Measurements from ENCODE around the gene PLB1.
"Not testable (repeated sequence)": the region's sequence is repeated elsewhere in the genome, so short reads cannot be mapped to it uniquely, and the experiment has no call there.

The PLB1 gene

DNA sequence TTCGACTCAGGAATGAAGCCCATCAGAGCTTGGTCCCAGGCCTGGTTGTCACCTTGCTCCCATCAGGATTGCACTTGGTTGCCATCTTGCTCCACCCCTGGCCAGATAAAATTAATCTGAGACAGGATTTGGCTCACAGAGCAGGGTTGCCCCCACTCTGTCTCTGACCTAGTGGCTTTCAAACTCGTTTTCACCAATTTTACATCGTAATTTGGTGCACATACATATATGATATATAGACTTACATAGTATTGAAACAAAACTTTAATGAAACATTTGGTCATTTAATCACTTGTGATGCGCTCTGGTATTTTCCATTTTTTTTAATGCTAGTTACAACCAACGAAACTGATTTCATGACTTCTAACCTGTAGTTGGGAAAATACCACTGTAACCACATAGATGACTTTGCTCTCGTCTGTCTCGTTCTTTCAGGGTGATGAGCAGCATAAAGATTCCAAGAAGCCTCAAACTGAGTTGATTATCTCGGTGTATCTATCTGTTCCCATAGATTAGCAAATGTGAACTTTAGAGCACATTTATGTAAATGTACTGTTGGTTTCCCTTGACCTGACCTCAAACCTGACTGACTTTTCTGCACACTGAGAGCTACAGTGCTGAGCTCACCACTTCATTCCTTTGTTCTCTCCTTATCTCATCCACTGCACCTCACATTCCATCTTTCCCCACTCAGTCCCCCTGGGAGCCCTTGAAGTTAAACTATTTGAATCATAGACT is 30.5 kb upstream of the PLB1 start:
- no peak for TF ChIP-seq PAX5 (IDR thresholded peaks at IDR 0.05; ENCODE audit: insufficient read depth, low read length, severe bottlenecking)
- TF ChIP-seq POLR2AphosphoS5 (IDR thresholded peaks at IDR 0.05; ENCODE audit: low read depth, low read length), result no peak
- no peak for TF ChIP-seq SPI1 (IDR thresholded peaks at IDR 0.05; ENCODE audit: low read depth, low read length)
- DNase-seq (ENCODE audit: insufficient read length, low spot score), result no peak
- no peak for FAIRE-seq

- FAIRE-seq (no peak), DNase-seq (ENCODE audit: insufficient read length, low spot score) (no peak)
- TF ChIP-seq TAF1 (IDR thresholded peaks at IDR 0.05; ENCODE audit: low read depth, low read length), result no peak
- no peak for TF ChIP-seq POU2F2 (IDR thresholded peaks at IDR 0.05; ENCODE audit: low read depth, low read length)
- TF ChIP-seq POLR2A (IDR thresholded peaks at IDR 0.05; ENCODE audit: low read depth, low read length), result no peak
- TF ChIP-seq POLR2AphosphoS5 (IDR thresholded peaks at IDR 0.05; ENCODE audit: low read depth, low read length), result no peak
- no peak for TF ChIP-seq PAX5 (IDR thresholded peaks at IDR 0.05; ENCODE audit: insufficient read depth, low read length, severe bottlenecking)
- TF ChIP-seq SPI1 (IDR thresholded peaks at IDR 0.05; ENCODE audit: low read depth, low read length), result no peak
Measured at GRCh38 chr2:28469304-28469703, 26.6 kb upstream of the PLB1 start.

GRCh38 chr2:28469947-28470535 is 25.8 kb upstream of the PLB1 start:
- DNase-seq (ENCODE audit: insufficient read length, low spot score) (no peak), FAIRE-seq (no peak)

DNA sequence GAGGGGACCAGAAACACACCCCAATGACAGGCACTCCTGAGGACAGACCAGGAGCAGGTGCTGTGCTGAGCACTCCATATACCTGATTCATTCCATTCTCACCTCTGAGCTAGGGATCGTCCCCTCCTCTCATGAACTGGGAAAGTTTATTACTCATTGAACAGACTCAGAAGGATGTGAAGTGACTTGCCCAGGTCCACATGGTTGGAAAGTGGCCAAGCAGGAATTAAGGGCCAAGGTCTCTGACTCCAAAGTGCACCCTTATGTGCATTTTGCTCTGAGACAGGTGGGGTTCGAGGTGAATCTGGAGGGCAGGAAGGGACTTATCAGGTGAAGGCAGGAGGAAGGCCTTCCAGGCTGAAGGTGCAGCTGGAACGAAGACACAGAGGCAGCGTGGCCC is 25.1 kb upstream of the PLB1 start:
- no peak for DNase-seq (ENCODE audit: insufficient read length, low spot score)
- no peak for FAIRE-seq

More at GRCh38 chr2:28469947-28470535, 25.8 kb upstream of the PLB1 start:
- TF ChIP-seq POLR2AphosphoS5 (IDR thresholded peaks at IDR 0.05; ENCODE audit: low read depth, low read length), result no peak
- TF ChIP-seq PAX5 (IDR thresholded peaks at IDR 0.05; ENCODE audit: insufficient read depth, low read length, severe bottlenecking), result no peak
- no peak for TF ChIP-seq POU2F2 (IDR thresholded peaks at IDR 0.05; ENCODE audit: low read depth, low read length)
- TF ChIP-seq POLR2A (IDR thresholded peaks at IDR 0.05; ENCODE audit: low read depth, low read length), result no peak

DNA sequence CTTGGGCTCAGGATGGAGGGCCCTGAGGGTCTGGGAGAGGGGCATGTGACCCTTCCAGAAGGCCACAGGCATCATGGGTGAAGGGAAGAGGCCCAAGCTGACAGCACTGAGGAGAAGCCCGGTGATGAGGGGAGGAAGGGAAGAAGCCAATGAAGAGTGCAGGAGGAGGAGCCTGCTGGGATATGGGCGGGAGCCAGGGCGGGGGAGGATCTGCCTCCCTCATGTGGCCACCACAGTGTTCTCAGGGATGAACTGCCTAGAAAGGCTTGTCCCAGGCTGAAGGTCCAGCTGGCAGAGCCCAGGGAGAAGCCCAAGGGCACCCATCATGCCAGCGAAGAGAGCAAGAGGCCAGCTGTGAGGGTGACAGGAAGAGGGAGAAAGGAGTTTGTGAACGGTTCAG is 24.6 kb upstream of the PLB1 start:
- DNase-seq (ENCODE audit: insufficient read length, low spot score), result no peak
- TF ChIP-seq POLR2A (IDR thresholded peaks at IDR 0.05; ENCODE audit: low read depth, low read length), result no peak
- TF ChIP-seq SPI1 (IDR thresholded peaks at IDR 0.05; ENCODE audit: low read depth, low read length), result no peak
- TF ChIP-seq POU2F2 (IDR thresholded peaks at IDR 0.05; ENCODE audit: low read depth, low read length), result no peak
- TF ChIP-seq POLR2AphosphoS5 (IDR thresholded peaks at IDR 0.05; ENCODE audit: low read depth, low read length), result no peak
- TF ChIP-seq TAF1 (IDR thresholded peaks at IDR 0.05; ENCODE audit: low read depth, low read length), result no peak
- TF ChIP-seq PAX5 (IDR thresholded peaks at IDR 0.05; ENCODE audit: insufficient read depth, low read length, severe bottlenecking), result no peak
- no peak for FAIRE-seq

More for the DNA sequence above, 25.1 kb upstream of the PLB1 start:
- TF ChIP-seq TAF1 (IDR thresholded peaks at IDR 0.05; ENCODE audit: low read depth, low read length), result no peak
- no peak for TF ChIP-seq PAX5 (IDR thresholded peaks at IDR 0.05; ENCODE audit: insufficient read depth, low read length, severe bottlenecking)
- no peak for TF ChIP-seq POU2F2 (IDR thresholded peaks at IDR 0.05; ENCODE audit: low read depth, low read length)
- TF ChIP-seq POLR2AphosphoS5 (IDR thresholded peaks at IDR 0.05; ENCODE audit: low read depth, low read length), result no peak
- no peak for TF ChIP-seq POLR2A (IDR thresholded peaks at IDR 0.05; ENCODE audit: low read depth, low read length)
- no peak for TF ChIP-seq SPI1 (IDR thresholded peaks at IDR 0.05; ENCODE audit: low read depth, low read length)

DNA sequence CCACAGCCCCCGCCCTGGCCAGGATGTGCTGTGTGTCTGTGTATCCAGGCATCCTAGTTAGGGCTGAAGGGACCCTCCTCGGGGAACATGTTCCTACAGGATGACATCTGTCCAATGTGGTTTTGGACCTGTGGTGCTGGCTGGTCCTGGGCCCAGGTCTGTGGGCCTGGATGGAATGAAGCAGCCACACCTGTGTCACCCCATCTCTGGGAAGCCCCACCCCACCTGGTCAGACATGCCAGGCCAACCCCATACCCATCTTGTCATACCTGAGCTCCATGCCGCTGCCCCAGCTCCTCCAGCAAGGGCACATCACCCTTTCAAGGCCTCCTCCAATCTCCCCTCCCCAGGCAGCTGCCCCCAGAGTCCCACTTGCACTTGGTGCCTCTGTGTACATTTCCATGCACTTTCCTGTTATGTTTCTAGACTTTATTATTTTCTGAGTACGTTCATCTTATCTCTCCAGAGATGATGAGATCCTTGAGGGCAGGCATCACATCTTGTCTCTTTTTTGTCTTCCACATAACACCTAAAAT is 24.1 kb upstream of the PLB1 start:
- FAIRE-seq, result no peak
- TF ChIP-seq POLR2A (IDR thresholded peaks at IDR 0.05; ENCODE audit: low read depth, low read length), result no peak
- TF ChIP-seq TAF1 (IDR thresholded peaks at IDR 0.05; ENCODE audit: low read depth, low read length), result no peak
- TF ChIP-seq POU2F2 (IDR thresholded peaks at IDR 0.05; ENCODE audit: low read depth, low read length), result no peak
- no peak for TF ChIP-seq PAX5 (IDR thresholded peaks at IDR 0.05; ENCODE audit: insufficient read depth, low read length, severe bottlenecking)
- TF ChIP-seq POLR2AphosphoS5 (IDR thresholded peaks at IDR 0.05; ENCODE audit: low read depth, low read length), result no peak
- no peak for TF ChIP-seq SPI1 (IDR thresholded peaks at IDR 0.05; ENCODE audit: low read depth, low read length)
- DNase-seq (ENCODE audit: insufficient read length, low spot score), result no peak

GRCh38 chr2:28472641-28473040 is 23.2 kb upstream of the PLB1 start:
- DNase-seq (ENCODE audit: insufficient read length, low spot score); FAIRE-seq: not testable (repeated sequence)

- DNase-seq (ENCODE audit: insufficient read length, low spot score) (no peak), FAIRE-seq (no peak)
- TF ChIP-seq POLR2AphosphoS5 (IDR thresholded peaks at IDR 0.05; ENCODE audit: low read depth, low read length) (no peak), TAF1 (IDR thresholded peaks at IDR 0.05; ENCODE audit: low read depth, low read length) (no peak), POLR2A (IDR thresholded peaks at IDR 0.05; ENCODE audit: low read depth, low read length) (no peak), SPI1 (IDR thresholded peaks at IDR 0.05; ENCODE audit: low read depth, low read length) (no peak), POU2F2 (IDR thresholded peaks at IDR 0.05; ENCODE audit: low read depth, low read length) (no peak)
Measured at GRCh38 chr2:28475088-28475595, 20.7 kb upstream of the PLB1 start.

DNA sequence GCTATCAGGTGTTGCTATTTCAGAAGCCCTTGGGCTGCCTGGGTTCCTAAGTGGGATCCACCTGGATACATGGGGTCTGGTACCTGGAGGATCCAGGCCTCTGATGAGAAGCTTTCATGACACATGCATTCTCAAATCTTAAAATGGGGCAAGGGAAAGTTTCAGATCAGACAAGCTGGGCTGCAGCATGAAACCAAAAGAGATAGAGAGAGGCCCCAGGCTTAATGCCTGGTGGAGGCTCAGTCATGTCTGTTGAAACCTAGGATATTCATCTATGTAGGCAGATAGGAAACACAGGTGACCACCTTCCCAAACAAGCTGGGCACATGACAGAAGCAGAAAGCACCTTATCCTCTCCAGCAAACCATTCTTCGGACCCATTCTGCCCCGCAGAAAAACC is 18.8 kb upstream of the PLB1 start:
- no peak for TF ChIP-seq POU2F2 (IDR thresholded peaks at IDR 0.05; ENCODE audit: low read depth, low read length)
- TF ChIP-seq POLR2A (IDR thresholded peaks at IDR 0.05; ENCODE audit: low read depth, low read length), result no peak
- no peak for TF ChIP-seq POLR2AphosphoS5 (IDR thresholded peaks at IDR 0.05; ENCODE audit: low read depth, low read length)
- no peak for TF ChIP-seq TAF1 (IDR thresholded peaks at IDR 0.05; ENCODE audit: low read depth, low read length)
- no peak for TF ChIP-seq PAX5 (IDR thresholded peaks at IDR 0.05; ENCODE audit: insufficient read depth, low read length, severe bottlenecking)
- TF ChIP-seq SPI1 (IDR thresholded peaks at IDR 0.05; ENCODE audit: low read depth, low read length), result no peak
- DNase-seq (ENCODE audit: insufficient read length, low spot score), result no peak
- FAIRE-seq, result no peak

- TF ChIP-seq POLR2A (IDR thresholded peaks at IDR 0.05; ENCODE audit: low read depth, low read length) (no peak), POLR2AphosphoS5 (IDR thresholded peaks at IDR 0.05; ENCODE audit: low read depth, low read length) (no peak), POU2F2 (IDR thresholded peaks at IDR 0.05; ENCODE audit: low read depth, low read length) (no peak), PAX5 (IDR thresholded peaks at IDR 0.05; ENCODE audit: insufficient read depth, low read length, severe bottlenecking) (no peak), SPI1 (IDR thresholded peaks at IDR 0.05; ENCODE audit: low read depth, low read length) (no peak), TAF1 (IDR thresholded peaks at IDR 0.05; ENCODE audit: low read depth, low read length) (no peak)
- FAIRE-seq (no peak), DNase-seq (ENCODE audit: insufficient read length, low spot score) (no peak)
Measured at GRCh38 chr2:28477645-28478044, 18.2 kb upstream of the PLB1 start.

Measured in GM12891 (cell line).